Measurements from ENCODE around the gene TNIK. TPM values are rescaled to one million over a fixed set of nuclear protein-coding genes. Genes with fewer than 3 reads are reported as not detected.

Gene TNIK
- total and polyA plus RNA-seq, 2 donors from 2014 or later, result 3.6 to 48.9 TPM

- Histone ChIP-seq H3K27ac (ENCODE audit: low read depth in 2 of 2, low read length in 2 of 2) (no peak overlapping the region), H3K4me3 (ENCODE audit: low read length in 3 of 3) (no peak overlapping the region), H3K9ac (ENCODE audit: low read length in 3 of 3) (no peak overlapping the region), H3K36me3 (ENCODE audit: control insufficient read depth in 2 of 3, insufficient read depth in 3 of 3, low read length in 3 of 3) (no peaks in the 10 kb centered on the region), H3K27me3 (ENCODE audit: control insufficient read depth, insufficient read depth, low read length) (no peaks in the 10 kb centered on the region), H3K4me1 (ENCODE audit: control insufficient read depth in 2 of 3, insufficient read depth in 2 of 3, low read depth in 1 of 3, low read length in 3 of 3) (no peaks in the 10 kb centered on the region), H3K9me3 (ENCODE audit: control insufficient read depth in 2 of 3, insufficient read depth in 1 of 3, low read length in 3 of 3) (no peaks in the 10 kb centered on the region)
- intact Hi-C loops (cut with DNase I), result no loop called here
- DNase-seq (peak in 1 of 5 donors; percentile 25), FAIRE-seq (no peak)
- TF ChIP-seq, protein P1, sequence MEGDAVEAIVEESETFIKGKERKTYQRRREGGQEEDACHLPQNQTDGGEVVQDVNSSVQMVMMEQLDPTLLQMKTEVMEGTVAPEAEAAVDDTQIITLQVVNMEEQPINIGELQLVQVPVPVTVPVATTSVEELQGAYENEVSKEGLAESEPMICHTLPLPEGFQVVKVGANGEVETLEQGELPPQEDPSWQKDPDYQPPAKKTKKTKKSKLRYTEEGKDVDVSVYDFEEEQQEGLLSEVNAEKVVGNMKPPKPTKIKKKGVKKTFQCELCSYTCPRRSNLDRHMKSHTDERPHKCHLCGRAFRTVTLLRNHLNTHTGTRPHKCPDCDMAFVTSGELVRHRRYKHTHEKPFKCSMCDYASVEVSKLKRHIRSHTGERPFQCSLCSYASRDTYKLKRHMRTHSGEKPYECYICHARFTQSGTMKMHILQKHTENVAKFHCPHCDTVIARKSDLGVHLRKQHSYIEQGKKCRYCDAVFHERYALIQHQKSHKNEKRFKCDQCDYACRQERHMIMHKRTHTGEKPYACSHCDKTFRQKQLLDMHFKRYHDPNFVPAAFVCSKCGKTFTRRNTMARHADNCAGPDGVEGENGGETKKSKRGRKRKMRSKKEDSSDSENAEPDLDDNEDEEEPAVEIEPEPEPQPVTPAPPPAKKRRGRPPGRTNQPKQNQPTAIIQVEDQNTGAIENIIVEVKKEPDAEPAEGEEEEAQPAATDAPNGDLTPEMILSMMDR (IDR thresholded peaks at IDR 0.05; ENCODE audit: borderline replicate concordance, extremely low read depth, insufficient read depth), result no peak
Measured at GRCh38 chr3:171284308-171285075, 175.7 kb downstream of the TNIK start.

DNA sequence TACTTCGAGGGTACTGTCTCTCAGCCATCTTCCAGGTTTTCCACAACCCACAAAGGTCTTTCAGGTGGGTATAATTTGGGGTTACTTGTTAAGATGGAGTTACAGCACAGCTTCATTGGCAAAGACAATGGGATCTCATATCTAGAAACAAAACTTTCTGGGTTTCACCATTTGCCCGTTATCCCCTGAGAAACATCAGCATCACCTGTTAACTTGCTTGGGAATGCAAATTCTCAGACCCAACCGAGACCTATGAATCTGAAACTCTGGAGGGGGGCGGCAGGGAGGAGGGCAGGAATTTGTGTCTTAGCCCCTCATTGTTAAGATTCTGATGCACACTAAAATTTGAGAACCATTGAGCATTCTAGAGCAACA lies 176.4 kb downstream of the TNIK start:
- FAIRE-seq, result no peak
- no peak overlapping the region for H3K9ac ChIP-seq (ENCODE audit: low read length in 3 of 3)

DNA sequence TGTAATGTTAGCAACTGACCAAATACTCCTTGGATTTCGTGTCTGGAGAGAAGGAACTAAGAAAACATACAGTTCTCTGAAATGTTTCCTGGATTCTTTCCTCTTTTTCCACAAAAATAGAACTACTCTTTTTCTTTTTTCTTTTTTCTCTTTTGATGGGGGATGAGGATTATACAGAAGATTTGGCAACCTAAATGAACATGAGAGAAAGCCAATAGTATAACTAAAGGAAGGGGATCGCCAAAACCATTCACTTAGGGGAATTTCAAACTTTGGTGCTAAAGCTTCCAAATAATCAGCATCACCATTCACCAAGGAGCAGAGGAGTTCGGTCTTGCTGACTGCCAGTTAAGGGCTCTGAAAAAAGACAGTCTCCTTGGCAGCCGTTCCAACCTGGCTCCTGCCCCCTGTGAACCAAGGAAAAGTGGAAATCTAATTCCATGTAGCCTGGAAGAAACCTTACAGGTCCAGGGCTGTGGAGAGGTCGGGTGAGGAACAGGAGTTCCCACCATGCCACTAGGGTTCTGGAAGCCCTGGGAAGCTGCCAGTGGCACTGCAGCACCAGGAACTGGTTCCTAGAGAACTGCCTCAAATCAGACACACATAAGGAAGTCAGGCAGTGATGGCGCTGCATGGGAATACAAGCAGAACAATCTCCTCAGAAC lies 176.9 kb downstream of the TNIK start:
- FAIRE-seq (no peak), DNase-seq (no peak)
- Histone ChIP-seq H3K4me3 (ENCODE audit: low read length in 3 of 3) (no peak overlapping the region), H3K36me3 (ENCODE audit: control insufficient read depth in 2 of 3, insufficient read depth in 3 of 3, low read length in 3 of 3) (no peaks in the 10 kb centered on the region), H3K27ac (ENCODE audit: low read depth in 2 of 2, low read length in 2 of 2) (no peak overlapping the region), H3K4me1 (ENCODE audit: control insufficient read depth in 2 of 3, insufficient read depth in 2 of 3, low read depth in 1 of 3, low read length in 3 of 3) (no peaks in the 10 kb centered on the region), H3K9me3 (ENCODE audit: control insufficient read depth in 2 of 3, insufficient read depth in 1 of 3, low read length in 3 of 3) (no peaks in the 10 kb centered on the region), H3K27me3 (ENCODE audit: control insufficient read depth, insufficient read depth, low read length) (no peaks in the 10 kb centered on the region), H3K9ac (ENCODE audit: low read length in 3 of 3) (no peak overlapping the region)
- intact Hi-C loops (cut with DNase I), result no loop called here
- TF ChIP-seq, protein P1 (IDR thresholded peaks at IDR 0.05; ENCODE audit: borderline replicate concordance, extremely low read depth, insufficient read depth), result no peak

More for the DNA sequence above, 176.4 kb downstream of the TNIK start:
- Histone ChIP-seq H3K4me1 (ENCODE audit: control insufficient read depth in 2 of 3, insufficient read depth in 2 of 3, low read depth in 1 of 3, low read length in 3 of 3) (no peaks in the 10 kb centered on the region), H3K4me3 (ENCODE audit: low read length in 3 of 3) (no peak overlapping the region), H3K36me3 (ENCODE audit: control insufficient read depth in 2 of 3, insufficient read depth in 3 of 3, low read length in 3 of 3) (no peaks in the 10 kb centered on the region), H3K9me3 (ENCODE audit: control insufficient read depth in 2 of 3, insufficient read depth in 1 of 3, low read length in 3 of 3) (no peaks in the 10 kb centered on the region), H3K27ac (ENCODE audit: low read depth in 2 of 2, low read length in 2 of 2) (no peak overlapping the region), H3K27me3 (ENCODE audit: control insufficient read depth, insufficient read depth, low read length) (no peaks in the 10 kb centered on the region)
- DNase-seq, result no peak
- intact Hi-C loops (cut with DNase I), result no loop called here
- TF ChIP-seq, protein P1 (IDR thresholded peaks at IDR 0.05; ENCODE audit: borderline replicate concordance, extremely low read depth, insufficient read depth), result no peak

Measured in kidney (tissue), 14 donors.